H4 (cell line): ENCODE results near the gene HSD17B2. TPM values are rescaled to one million over a fixed set of nuclear protein-coding genes. Genes with fewer than 3 reads are reported as not detected.
"Not testable (repeated sequence)": the region's sequence is repeated elsewhere in the genome, so short reads cannot be mapped to it uniquely, and the experiment has no call there.

Experiments
- DNase-seq: peaks from one replicate; pipeline ENCODE4 v3.0.0-alpha.2; 2015; ENCODE audit warnings: low spot score
- total RNA-seq: library from RNA; depleted of rRNA; stranded (reverse); fragments of >200 nt; shearing (Covaris generic); gene quantifications from 2 replicates; pipeline ENCODE4 v1.2.3, GENCODE V29; 2014

The HSD17B2 gene
- total RNA-seq, 1 experiment from 2014 or later: 1.1 TPM

- no peak for DNase-seq
These were observed 46.2 kb downstream of the HSD17B2 start for GRCh38 chr16:82081264-82081663.

- DNase-seq: no peak
These were observed 47.0 kb downstream of the HSD17B2 start for GRCh38 chr16:82082097-82082496.

GRCh38 chr16:82082543-82083244 is 47.6 kb downstream of the HSD17B2 start:
- DNase-seq: peak; percentile 42

- no peak for DNase-seq
These were observed 48.8 kb downstream of the HSD17B2 start for GRCh38 chr16:82083710-82084353.

- no peak for DNase-seq
These were observed 50.1 kb downstream of the HSD17B2 start for GRCh38 chr16:82085011-82085779.

- DNase-seq: no peak
These were observed 53.4 kb downstream of the HSD17B2 start for GRCh38 chr16:82088483-82088882.

GRCh38 chr16:82091241-82091640 is 56.2 kb downstream of the HSD17B2 start:
- no peak for DNase-seq

- DNase-seq: no peak
These were observed 57.7 kb downstream of the HSD17B2 start for GRCh38 chr16:82092711-82093110.

GRCh38 chr16:82093666-82094300 is 58.7 kb downstream of the HSD17B2 start:
- peak; percentile 9 for DNase-seq

GRCh38 chr16:82094942-82095540 is 60.0 kb downstream of the HSD17B2 start:
- DNase-seq: no peak

GRCh38 chr16:82096641-82097040 is 61.6 kb downstream of the HSD17B2 start:
- DNase-seq: no peak

GRCh38 chr16:82105107-82105506 is 70.1 kb downstream of the HSD17B2 start:
- no peak for DNase-seq

- no peak for DNase-seq
These were observed 73.0 kb downstream of the HSD17B2 start for GRCh38 chr16:82108100-82108499.

- no peak for DNase-seq
These were observed 73.7 kb downstream of the HSD17B2 start for GRCh38 chr16:82108774-82109173.

GRCh38 chr16:82109266-82109665 is 74.2 kb downstream of the HSD17B2 start:
- DNase-seq: not testable (repeated sequence)

GRCh38 chr16:82111944-82112343 is 76.9 kb downstream of the HSD17B2 start:
- no peak for DNase-seq

GRCh38 chr16:82113741-82114140 is 78.7 kb downstream of the HSD17B2 start:
- no peak for DNase-seq

- DNase-seq: no peak
These were observed 81.5 kb downstream of the HSD17B2 start for GRCh38 chr16:82116535-82116934.

GRCh38 chr16:82118749-82119148 is 83.7 kb downstream of the HSD17B2 start:
- no peak for DNase-seq

- DNase-seq: no peak
These were observed 84.4 kb downstream of the HSD17B2 start for GRCh38 chr16:82119405-82119804.

- no peak for DNase-seq
These were observed 89.6 kb downstream of the HSD17B2 start for GRCh38 chr16:82124651-82125050.

GRCh38 chr16:82129881-82130280 is 94.8 kb downstream of the HSD17B2 start:
- no peak for DNase-seq
